Endometrial microvascular endothelial cells (primary cell): Measurements from ENCODE around the gene KBTBD13. TPM values are rescaled to one million over a fixed set of nuclear protein-coding genes. Genes with fewer than 3 reads are reported as not detected.

Source experiments
- in situ Hi-C: cut with HindIII; loops from 2 replicates; pipeline ENCODE4 v1.10.0; 2017; ENCODE audit warnings: low sequenced_read_pairs, low pct_unique_long_range_greater_than_20kb; ENCODE audit errors: inconsistent ontology term
- total RNA-seq: library from RNA; depleted of rRNA; stranded (reverse); fragments of >200 nt; gene quantifications from one replicate; pipeline ENCODE4 v1.2.3, GENCODE V29; 2015; ENCODE audit errors: inconsistent ontology term

KBTBD13 gene
- total RNA-seq, 1 donor from 2014 or later: not detected

DNA sequence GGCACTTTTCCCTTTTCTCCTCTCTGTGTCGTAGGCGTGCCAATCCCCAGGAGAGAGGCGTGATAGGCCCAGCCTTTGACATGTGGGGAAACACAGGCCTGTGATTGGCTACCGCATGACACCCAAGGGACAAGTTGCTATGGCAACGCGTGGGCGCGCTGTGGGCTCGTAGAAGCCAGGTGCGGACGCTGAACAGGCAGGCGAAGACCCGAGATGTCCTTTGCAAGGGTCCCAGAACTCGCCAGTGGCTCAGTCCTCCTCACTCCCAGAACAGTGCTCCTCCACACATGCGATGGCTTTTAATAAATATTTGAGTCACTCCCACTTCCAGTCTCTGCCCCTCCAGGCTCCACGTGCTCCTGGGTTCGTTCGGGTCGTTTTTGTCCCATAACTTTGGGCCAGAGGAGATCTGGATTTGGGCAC, 27.1 kb upstream of the KBTBD13 start:
- in situ Hi-C loops: no loop called here

DNA sequence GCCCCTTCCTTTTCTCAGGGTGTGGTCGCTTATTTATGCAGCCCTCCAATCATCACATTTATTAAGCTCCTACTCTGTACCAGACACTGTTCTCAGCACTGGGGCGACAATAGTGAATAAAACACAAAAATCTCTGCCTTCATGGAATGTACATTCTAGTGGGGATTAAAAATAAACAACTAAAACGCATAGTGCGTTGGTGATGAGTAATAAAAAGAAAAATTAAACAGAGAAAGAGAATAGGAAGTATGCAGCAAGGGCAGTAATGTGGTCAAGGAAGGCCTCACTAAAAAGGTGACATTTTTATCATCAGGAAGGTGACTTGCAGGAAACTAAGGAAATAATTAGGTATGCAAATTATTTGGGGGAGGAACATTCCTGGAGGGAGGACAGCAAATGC, 26.3 kb upstream of the KBTBD13 start:
- in situ Hi-C loops: no loop called here

DNA sequence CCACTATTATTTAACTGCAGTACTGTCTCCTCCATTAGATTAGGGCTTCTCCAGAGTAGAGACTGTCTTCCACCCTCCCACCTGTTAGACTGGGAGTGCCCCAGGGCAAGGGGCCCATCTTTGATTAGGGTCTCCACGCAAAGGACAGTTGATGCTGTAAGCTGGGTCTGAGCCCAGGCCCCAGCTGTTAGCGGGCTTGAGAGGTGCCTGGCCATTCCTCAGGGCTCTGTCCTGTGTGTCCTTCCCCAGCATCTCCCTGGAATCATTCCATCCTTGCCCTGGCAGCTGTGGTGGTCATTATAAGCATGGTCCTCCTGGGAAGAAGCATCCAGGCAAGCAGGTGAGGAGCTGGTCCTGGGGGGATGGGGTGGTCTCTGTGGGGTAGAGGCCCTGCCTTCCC, 25.3 kb upstream of the KBTBD13 start:
- in situ Hi-C loops: no loop called here

DNA sequence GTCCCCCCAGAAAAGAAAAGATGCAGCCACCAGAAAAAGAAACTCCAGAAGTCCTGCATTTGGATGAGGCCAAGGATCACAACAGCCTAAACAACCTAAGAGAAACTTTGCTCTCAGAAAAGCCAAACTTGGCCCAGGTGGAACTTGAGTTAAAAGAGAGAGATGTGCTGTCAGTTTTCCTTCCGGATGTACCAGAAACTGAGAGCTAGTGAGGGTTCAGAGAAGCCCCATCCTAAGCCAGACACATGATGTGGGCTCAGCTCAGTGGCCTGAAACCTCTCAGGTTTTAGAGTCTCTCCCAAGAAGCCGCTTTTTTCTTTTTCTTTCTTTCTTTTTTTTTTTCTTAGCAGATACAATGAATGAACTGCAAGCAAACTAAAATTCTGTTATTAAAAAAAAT, 23.6 kb upstream of the KBTBD13 start:
- in situ Hi-C loops: no loop called here

DNA sequence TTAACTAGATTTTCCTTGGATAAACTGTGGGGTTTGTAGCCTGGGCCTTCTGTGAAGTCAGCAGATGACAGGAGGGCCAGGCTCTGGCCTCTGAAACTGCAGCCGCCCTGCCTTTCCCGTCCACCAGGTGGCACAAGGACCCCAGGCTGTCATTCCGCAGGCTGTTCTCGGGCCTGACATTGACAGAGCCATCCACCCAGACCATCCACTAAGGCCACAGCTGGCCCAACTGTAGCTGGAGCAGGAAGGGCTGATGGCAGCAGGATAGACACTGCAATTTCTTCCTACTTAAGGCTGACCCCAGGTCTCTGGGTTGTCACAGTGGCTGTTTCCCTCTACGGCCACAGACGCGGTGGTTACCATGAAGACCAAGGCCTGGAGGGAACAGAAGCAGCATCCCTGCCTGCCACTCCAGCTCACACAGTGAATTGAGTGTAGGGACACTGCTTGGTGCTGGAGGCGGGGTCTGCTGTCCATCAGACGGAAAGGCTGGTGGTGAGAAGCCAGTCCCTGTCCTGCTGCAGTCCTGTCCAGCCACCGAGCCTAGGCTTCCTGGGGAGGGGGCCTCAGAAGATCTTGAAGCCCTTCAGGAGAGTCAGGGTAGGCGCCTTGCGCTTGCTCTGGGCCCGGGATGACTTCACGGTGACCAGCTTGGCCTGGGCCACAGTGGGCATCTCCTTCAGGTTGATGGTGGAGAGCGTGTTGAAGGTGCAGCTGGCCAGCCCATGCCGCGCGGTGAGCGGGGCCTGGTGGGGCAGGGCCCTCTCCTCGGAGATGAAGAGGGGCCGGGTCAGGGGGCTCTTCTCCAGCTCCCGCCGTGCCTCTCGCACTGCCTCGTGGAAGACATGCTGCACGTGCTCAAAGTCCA, 22.0 kb upstream of the KBTBD13 start:
- in situ Hi-C loops: no loop called here

DNA sequence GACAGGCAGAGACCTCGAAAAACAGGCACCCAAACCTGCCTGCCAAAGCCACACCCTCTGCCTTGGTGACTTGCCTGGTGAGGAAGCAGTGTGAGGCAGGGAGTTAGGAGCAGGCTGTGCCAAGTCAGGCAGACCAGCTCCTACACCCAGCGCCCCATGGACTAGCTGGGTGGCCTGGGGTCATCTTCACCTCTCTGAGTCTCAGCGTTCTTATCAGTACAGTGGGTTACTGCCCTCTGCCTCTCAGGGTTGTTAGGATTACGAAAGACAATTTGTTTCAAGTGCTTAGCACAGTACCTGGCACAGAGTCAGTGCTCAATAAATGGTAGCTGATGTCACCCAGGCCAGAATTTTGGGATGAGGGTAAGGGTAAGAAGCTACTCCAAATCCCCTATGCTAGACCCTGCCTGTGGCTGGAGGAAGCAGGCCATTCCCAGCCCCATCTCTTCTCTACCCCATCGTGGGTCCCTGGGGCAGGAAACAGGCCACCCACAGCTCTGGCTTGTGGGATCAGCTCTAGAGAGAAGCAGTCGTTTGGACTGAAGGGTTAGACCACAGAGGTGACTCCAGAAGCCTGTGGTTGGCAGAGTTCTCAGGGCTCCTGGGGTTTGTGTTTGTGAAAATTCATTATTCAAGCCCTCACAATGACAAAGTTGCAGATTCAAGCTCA, 21.2 kb upstream of the KBTBD13 start:
- in situ Hi-C loops: no loop called here

DNA sequence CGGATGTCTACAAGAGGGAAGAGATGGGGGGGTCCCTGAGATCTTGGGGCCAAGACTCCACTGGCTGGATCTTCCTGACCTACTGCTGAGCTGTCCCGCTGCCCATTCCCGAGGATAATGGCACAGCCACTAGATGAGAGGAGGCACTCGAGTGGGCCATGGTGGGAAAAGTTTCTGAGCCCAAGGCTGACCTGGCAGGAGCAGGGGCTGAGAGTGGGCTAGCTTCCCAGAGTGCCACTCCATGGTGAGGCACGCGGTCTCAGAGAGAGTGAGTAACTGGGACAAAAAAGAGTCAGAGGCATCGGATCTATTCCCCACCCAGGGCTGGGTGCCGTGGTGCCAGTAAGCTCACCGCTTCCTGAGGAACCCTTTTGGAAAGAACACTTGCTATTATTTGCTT, 20.4 kb upstream of the KBTBD13 start:
- in situ Hi-C loops: no loop called here

DNA sequence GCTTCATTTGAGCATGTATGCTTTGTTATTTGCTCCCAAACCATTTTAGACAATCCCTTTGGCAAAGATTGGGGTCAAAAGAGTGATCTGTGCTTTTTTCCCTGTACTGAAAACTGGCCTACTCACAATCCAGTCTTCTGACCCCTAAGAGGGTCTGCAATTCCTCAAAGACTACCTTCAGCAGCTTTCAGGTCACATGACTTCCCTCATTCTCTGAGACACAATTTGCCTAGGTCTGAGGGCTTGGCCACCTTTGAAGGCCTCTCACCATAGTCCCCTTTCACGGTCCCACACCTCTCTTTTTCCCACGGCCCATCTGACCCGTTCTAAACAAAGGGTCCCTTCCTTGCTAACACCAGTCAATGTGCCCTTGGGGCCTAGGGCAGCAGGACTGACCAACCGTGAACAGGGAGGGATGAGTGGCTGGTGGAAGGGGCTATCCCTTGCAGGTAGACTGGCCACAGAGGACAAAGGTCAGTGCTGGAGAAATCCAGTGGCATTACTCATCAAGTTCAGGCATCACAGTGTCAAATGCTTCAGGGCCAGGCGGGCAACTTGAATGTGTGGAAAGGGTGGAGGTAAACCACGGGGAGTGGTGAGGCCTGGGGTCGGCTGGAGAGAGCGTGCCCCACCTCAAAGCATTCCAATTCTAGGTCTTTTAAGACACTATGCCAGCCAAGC, 19.5 kb upstream of the KBTBD13 start:
- in situ Hi-C loops: no loop called here

DNA sequence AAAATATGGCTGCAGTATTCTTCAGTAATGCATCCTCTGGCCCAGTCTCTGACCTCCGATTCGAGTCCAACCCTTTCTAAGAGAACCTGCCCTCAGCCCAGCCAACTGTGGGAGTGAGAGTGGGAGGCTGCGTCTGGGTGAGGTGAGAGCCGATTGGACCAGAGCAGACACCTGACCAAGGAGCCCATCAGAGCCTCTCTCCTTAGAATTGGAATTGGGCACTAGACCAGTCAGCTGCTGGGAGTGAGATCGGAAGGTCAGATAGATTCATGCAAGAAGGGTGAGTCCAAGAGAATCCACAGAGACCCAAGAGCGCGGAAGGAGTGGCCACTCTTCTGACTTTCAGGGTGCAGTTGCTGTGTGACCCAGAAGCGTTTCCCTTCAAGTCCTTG, 19.0 kb upstream of the KBTBD13 start:
- in situ Hi-C loops: no loop called here

DNA sequence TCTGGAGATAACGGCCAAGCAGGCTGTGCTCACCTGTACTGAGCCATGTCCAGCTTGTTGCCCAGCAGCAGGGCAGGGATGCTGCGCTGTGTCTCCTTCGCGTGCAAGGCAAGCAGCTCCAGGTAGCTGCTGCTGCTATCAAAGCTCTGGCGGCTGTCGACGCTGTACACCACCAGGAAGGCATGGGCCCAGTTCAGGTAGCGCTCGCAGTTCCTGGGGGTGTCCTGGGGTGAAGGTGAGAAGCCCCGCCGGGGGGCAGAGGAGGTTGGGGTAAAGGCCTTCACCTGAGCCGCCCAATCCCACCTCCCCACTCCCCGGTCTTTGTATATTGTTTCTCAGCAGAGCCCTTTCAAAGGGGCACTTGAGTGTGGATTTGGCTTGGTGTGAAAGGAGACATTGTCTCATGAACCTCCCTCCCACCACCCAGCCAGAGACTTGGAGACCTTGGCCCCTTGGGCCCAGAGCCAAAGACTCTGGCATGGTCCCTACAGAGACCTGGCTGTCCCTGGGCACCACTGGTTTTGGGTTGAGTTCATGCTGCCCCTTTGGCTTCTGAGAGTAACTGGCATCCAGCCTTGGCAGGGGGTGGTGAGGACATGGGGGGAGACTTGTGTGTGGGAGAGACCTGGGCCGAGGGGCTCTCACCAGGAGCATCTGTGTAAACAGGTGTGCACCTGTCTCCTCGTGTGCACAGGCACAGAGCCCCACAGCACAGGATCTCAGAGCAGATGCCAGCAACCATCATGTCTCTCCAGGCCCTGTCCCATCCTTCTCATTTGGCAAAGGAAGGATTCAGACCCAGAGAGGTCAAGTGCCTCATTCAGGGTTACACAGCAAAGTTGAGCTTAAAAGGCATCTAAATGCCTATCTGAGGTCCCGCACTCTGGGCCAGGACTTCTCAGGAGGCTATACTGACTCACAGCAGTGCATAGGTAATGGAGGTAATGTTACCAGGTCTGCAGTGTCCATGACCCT, 17.9 kb upstream of the KBTBD13 start:
- in situ Hi-C loops: no loop called here

DNA sequence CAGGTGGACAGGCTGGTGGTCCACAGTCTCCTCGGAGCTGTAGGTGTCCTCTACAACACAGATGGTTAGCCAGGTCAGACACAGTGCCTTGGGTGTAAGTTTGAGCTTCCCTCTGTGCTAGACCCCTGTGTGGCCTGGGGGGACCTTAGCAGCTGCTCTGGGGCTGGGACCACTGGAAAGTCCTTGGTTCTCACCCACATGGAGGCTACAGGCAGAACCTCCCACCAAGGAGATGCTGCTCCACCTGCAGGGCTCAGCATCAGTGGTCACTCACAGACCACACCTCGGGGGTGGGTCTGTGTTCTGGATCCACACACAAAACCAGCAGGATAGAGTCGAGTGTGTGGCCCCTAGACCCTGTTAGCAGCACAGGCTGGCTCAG, 17.2 kb upstream of the KBTBD13 start:
- in situ Hi-C loops: no loop called here

DNA sequence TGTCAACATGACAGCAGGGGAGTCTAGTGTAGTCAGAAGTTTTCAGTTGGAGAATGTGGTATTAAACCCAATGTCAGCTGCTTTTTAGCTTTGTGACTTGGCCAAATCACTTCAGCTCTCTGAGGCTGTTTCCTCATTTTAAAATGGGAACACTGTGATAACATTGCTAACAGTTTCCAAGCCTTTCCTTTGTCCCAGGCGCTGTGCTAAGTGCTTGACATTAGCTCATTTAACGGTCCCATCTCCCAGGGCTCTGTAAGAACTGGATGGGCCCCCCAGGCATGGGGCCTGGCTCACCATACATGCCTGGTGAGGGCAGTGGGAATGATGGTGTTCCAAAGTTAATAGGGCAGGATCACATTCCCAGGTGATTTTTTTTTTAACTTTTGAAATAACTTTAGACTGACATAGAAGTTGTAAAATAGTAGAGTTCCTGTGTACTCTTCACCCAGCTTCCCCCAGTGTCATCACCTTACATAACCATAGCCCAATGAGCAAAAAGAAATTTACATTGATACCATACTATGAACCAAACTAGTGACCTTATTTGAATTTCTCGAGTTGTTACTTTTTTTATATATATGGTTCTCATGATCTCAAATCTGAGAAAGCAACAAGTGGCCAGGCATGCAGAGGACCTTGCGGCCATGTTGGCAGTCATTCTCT, 16.5 kb upstream of the KBTBD13 start:
- in situ Hi-C loops: no loop called here

DNA sequence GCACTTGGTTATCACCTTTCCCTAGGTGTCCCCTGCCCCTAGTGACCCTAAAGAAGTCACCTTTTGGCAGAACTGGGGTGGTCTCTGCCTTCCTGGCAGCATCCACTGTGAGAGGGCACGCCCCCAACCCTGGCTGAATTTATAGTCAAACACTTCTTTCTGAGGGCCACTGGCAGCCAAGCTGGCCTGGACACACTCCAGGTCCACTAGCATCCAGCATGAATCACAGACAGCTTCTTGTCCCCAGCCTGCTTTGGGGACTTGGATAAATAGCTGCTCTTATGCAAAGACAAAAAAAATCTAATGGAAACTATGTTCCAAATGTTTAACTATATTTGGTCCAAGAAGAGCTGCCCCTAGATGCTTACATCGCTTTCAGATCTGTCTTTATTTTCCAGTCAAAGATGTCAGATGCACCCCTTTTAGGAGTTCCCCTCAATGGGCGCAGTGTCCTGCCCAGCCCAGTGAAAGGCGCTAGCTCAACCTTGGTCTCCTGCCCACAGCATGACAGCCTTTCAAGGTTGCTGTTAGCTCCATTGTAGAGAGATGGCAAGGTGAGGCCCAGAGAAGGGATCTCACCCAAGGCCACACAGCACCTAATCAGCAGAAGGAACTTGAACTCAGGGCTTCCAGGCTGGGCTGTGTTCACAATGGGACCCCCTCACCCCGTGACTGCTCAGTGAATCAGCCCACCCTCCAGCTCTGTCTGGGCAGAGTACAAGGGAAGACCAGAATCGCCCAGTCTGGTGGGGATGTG, 15.7 kb upstream of the KBTBD13 start:
- in situ Hi-C loops: no loop called here

DNA sequence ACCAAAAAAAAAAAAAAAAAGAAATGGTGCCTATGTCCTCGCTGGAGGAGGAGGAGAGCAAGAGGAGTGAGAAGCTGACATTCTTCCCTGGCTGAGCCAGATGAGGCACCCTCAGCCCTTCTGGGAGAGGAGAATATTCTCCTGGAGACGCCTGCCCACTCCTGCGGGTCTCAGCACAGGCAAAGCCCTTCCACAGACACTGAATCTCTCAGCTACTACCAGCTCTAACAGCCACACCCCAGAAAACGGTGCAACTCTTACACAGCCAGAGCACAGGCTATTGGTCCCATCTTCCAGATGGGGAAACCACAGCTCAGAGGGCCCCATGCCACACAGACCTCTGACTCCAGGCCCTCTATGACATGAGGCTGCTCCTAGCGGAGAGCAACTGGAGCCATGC, 14.5 kb upstream of the KBTBD13 start:
- in situ Hi-C loops: no loop called here

DNA sequence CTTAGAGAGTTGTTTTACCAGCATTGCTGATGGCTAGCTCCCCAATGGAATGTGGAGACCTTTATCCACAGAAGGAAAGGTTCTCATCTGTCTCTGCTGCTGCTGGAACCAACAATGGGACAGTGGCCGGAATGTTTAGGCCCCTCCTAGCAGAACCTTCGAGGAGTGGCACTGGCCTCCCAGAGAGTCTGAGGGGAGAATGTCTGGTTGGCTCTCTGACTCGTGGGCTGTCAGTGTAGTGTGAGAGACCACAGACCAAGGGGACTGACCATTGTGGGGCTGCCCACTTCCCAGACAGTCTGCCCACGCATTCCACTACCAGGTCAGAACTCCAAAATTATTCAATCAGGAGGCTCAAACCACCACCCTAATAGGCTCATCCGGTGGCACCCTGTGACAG, 13.8 kb upstream of the KBTBD13 start:
- in situ Hi-C loops: no loop called here

DNA sequence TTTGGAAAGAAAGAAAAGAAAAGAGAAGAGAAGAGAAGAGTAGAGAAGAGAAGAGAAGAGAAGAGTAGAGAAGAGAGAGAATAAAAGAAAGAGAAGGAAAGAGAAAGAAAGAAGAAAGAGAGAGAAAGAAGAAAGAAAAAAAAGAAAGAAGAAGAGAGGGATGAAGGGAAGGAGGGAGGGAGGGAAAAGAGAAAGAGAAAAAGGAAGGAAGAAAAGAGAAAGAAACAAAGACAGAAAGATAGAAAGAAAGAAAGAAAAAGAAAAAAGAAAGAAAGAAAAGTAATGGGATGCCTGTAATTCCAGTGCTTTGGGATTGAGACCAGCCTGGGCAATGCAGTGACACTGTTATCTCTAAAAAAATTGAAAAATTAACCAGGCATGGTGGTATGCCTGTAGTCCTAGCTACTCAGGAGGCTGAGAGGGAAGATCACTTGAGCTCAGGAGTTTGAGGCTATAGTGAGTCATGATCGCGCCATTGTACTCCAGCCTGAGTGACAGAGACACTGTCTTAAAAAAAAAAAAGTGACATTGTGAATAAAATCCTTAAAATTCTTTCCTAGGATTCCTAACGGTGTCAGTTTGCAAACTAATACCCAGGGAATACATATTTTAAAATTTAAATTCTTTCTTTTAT, 10.4 kb upstream of the KBTBD13 start:
- in situ Hi-C loops: no loop called here

DNA sequence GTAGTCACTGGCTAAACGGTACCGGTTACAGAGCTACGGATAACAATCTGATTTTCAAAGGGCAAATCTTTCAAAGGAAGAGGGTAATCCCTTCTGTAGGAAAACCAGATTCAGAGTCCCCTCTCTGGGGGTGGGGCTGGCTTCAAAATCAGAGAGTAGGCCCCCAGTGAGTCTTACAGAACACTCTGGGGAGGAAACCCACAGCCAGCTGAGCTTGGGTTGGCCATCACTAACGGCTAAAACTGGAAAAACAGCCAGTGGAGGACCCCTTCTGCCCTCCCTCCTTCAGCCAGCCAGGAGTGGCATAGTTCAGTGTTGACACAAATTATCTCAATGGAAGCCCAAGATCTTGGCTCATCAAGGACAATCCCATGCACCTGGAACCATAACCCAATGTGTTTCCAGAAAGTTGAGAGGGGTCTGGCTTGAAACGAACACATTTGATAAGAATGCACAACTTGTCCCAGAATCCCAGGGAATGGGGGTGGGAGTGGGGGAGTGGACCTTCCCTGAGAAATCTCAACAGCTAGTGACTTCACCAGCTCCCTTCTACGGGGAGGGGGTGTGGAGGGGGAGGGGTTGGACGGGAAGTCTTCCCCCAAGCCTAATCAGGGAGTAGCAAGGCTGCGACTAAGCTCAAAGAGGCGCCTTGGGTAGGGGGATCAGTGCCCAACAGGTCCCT, 9.8 kb upstream of the KBTBD13 start:
- in situ Hi-C loops: no loop called here
